A549 (cell line): ENCODE data around the gene TTC7B. TPM values are rescaled to one million over a fixed set of nuclear protein-coding genes. Genes with fewer than 3 reads are reported as not detected.

Source experiments
- ATAC-seq, 2 experiments: fragments of 200-7000 bp in 1 of 2; fragments of >200 bp in 1 of 2; cut with Nextera tagmentation in 1 of 2; cut with Tn5 transposase in 1 of 2; 3 replicates each; pipeline versions ENCODE4 v1.8.0 to v1.9.1; 2018 to 2020; ENCODE audit warnings: mild to moderate bottlenecking in 1 of 2, moderate library complexity in 1 of 2
- CTCF ChIA-PET: fragments of 300-600 bp; sonication (Branson Sonifier 250); formaldehyde crosslinking; extraction: SDS; loops from one replicate; lab custom pipeline; 2021; ENCODE audit warnings: antibody characterized with exemption, inconsistent platforms; lab: Yijun Ruan, JAX
- POLR2A ChIA-PET: fragments of 350-600 bp; formaldehyde crosslinking; extraction: SDS; loops from one replicate; lab custom pipeline; 2021; ENCODE audit warnings: antibody characterized with exemption, inconsistent platforms; lab: Yijun Ruan, JAX
- DNase-seq, 2 experiments: peaks; one replicate each; pipeline versions ENCODE4 v3.0.0 to v3.0.0-alpha.2; 2011 to 2016; ENCODE audit warnings: low read depth in 1 of 2, low spot score in 1 of 2
- FAIRE-seq: peaks from 2 replicates; lab custom pipeline; 2011; peaks lifted over from hg19 to GRCh38; lab: Jason Lieb, UNC
- H3K27ac ChIP-seq, 2 experiments: fragments of >200 bp; sonication (Bioruptor Twin); formaldehyde crosslinking; 3 replicates each; pipeline ENCODE4 v1.5.1; 2016 to 2017
- H3K4me1 ChIP-seq: fragments of >200 bp; sonication (Bioruptor Twin); formaldehyde crosslinking; 3 replicates; pipeline ENCODE4 v1.6.1; 2016
- H3K4me2 ChIP-seq: fragments of >200 bp; sonication (Bioruptor Twin); formaldehyde crosslinking; 3 replicates; pipeline ENCODE4 v1.6.1; 2016
- H3K4me3 ChIP-seq: fragments of >200 bp; sonication (Bioruptor Twin); formaldehyde crosslinking; 3 replicates; pipeline ENCODE4 v1.5.1; 2016
- H3K9me3 ChIP-seq: fragments of >200 bp; sonication (Bioruptor Twin); formaldehyde crosslinking; 3 replicates; pipeline ENCODE4 v1.6.1; 2016
- ATOH8 ChIP-seq: fragments of 250-450 bp; sonication (Bioruptor Pico); IDR thresholded peaks from 2 replicates; pipeline ENCODE4 v1.5.0; 2020; ENCODE audit warnings: low read depth, mild to moderate bottlenecking, moderate library complexity
- CBX2 ChIP-seq: fragments of 200-600 bp; sonication (generic); IDR thresholded peaks from 2 replicates; pipeline ENCODE4 v1.6.1; 2016; ENCODE audit warnings: low read depth, mild to moderate bottlenecking, borderline replicate concordance
- CBX8 ChIP-seq: fragments of 200-600 bp; sonication (generic); IDR thresholded peaks from 2 replicates; pipeline ENCODE4 v1.6.1; 2016
- CHD2 ChIP-seq: fragments of 150-350 bp; IDR thresholded peaks from 2 replicates; pipeline ENCODE4 v1.6.1; 2014; ENCODE audit warnings: low read length; ENCODE audit not compliant: partially characterized antibody
- CHD4 ChIP-seq: fragments of 200-600 bp; sonication (generic); IDR thresholded peaks from 2 replicates; pipeline ENCODE4 v1.6.1; 2016; ENCODE audit warnings: antibody characterized with exemption, mild to moderate bottlenecking, borderline replicate concordance
- EHMT2 ChIP-seq: fragments of 200-600 bp; sonication (generic); IDR thresholded peaks from 2 replicates; pipeline ENCODE4 v1.6.1; 2016; ENCODE audit warnings: antibody characterized with exemption, low read depth, mild to moderate bottlenecking, moderate library complexity
- ELK1 ChIP-seq: fragments of 150-350 bp; IDR thresholded peaks from 2 replicates; pipeline ENCODE4 v1.6.1; 2014; ENCODE audit warnings: low read depth, mild to moderate bottlenecking, low read length
- ESRRA ChIP-seq: fragments of 150-350 bp; IDR thresholded peaks from 2 replicates; pipeline ENCODE4 v1.6.1; 2014; ENCODE audit warnings: mild to moderate bottlenecking, low read length, borderline replicate concordance
- HMGXB4 ChIP-seq: fragments of 250-450 bp; sonication (Bioruptor Pico); IDR thresholded peaks from 2 replicates; pipeline ENCODE4 v1.5.0; 2021; ENCODE audit warnings: mild to moderate bottlenecking, moderate library complexity, borderline replicate concordance
- JUN ChIP-seq, 2 experiments: fragments of >200 bp; sonication (Bioruptor Twin); formaldehyde crosslinking; IDR thresholded peaks; 2 replicates in 1 of 2; 3 replicates in 1 of 2; pipeline ENCODE4 v1.6.1; 2016 to 2017
- MAX ChIP-seq: IDR thresholded peaks from 2 replicates; pipeline ENCODE4 v1.6.1; 2012
- NFE2L2 ChIP-seq: fragments of 150-350 bp; conservative IDR thresholded peaks from 2 replicates; pipeline ENCODE4 v1.6.1; 2014; ENCODE audit warnings: low read length
- NPAS2 ChIP-seq: fragments of 250-450 bp; sonication (Bioruptor Pico); IDR thresholded peaks from 2 replicates; pipeline ENCODE4 v1.8.0; 2022; ENCODE audit warnings: mild to moderate bottlenecking, moderate library complexity, borderline replicate concordance
- PBX3 ChIP-seq: IDR thresholded peaks from 2 replicates; pipeline ENCODE4 v1.6.1; 2012
- POLR2AphosphoS2 ChIP-seq: conservative IDR thresholded peaks from 2 replicates; pipeline ENCODE4 v1.6.1; 2012; ENCODE audit warnings: low read length, improper control_type of control experiment, inconsistent platforms
- RAD21 ChIP-seq, 2 experiments: fragments of >200 bp in 1 of 2; sonication (Bioruptor Twin) in 1 of 2; formaldehyde crosslinking in 1 of 2; IDR thresholded peaks in 1 of 2; conservative IDR thresholded peaks in 1 of 2; 2 replicates in 1 of 2; 3 replicates in 1 of 2; pipeline ENCODE4 v1.6.1; 2012 to 2018; ENCODE audit warnings: inconsistent platforms in 1 of 2
- SMC3 ChIP-seq: fragments of >200 bp; sonication (Bioruptor Twin); formaldehyde crosslinking; IDR thresholded peaks from 3 replicates; pipeline ENCODE4 v1.6.1; 2018; ENCODE audit warnings: inconsistent platforms
- SREBF2 ChIP-seq: fragments of 450-650 bp; IDR thresholded peaks from 2 replicates; pipeline ENCODE4 v1.6.1; 2014; ENCODE audit warnings: mild to moderate bottlenecking, moderate library complexity
- TFCP2L1 ChIP-seq: fragments of 250-450 bp; sonication (Bioruptor Pico); IDR thresholded peaks from 2 replicates; pipeline ENCODE4 v1.5.0; 2021; ENCODE audit warnings: mild to moderate bottlenecking
- ZNF302 ChIP-seq: fragments of 250-450 bp; sonication (Bioruptor Pico); IDR thresholded peaks from 2 replicates; pipeline ENCODE4 v1.9.0; 2021; ENCODE audit warnings: inconsistent platforms, mild to moderate bottlenecking, moderate library complexity
- WGBS: methylation state at CpG from one replicate; pipeline ENCODE4 v1.1.6; 2017; ENCODE audit errors: missing lambda C conversion rate; 5-methylcytosine and 5-hydroxymethylcytosine counted together
- polyA plus RNA-seq, 4 experiments: library from polyadenylated mRNA; depleted of rRNA in 3 of 4; stranded (reverse); fragments of >200 nt; fragmentation: RNase III in 1 of 4; extraction: RNeasy Plus Mini Kit Qiagen cat#74134 plus additional on column Dnase treatment in 1 of 4; gene quantifications; 2 replicates in 3 of 4; 3 replicates in 1 of 4; pipeline ENCODE4 v1.2.3, GENCODE V29; 2011 to 2017

Gene TTC7B
- polyA plus RNA-seq, 2 of the 4 experiments (the other 2 are of a cell fraction), result 16.6 to 28.0 TPM

- ATAC-seq (no peak), DNase-seq (no peak), FAIRE-seq (no peak)
- TF ChIP-seq CHD4 (no peak), NFE2L2 (no peak), ELK1 (no peak)
- WGBS, result 83% methylated on average over 13 of the region's 13 CpGs
- no peak overlapping the region for H3K4me3 ChIP-seq
- no peak overlapping the region for H3K4me2 ChIP-seq
- POLR2A ChIA-PET, result no interaction called here
- CTCF ChIA-PET, result interaction anchor here (0.9 to 1.8 kb wide), 2 partner anchors 13 to 23 kb away, joined by 3 read pairs; no protein-coding TSS in a partner anchor
- no peak overlapping the region for H3K27ac ChIP-seq
- no peaks in the 10 kb centered on the region for H3K4me1 ChIP-seq
- no peaks in the 10 kb centered on the region for H3K9me3 ChIP-seq
Measured at GRCh38 chr14:90571149-90571947, 244.9 kb downstream of the TTC7B start.

GRCh38 chr14:90570461-90570860 is 245.8 kb downstream of the TTC7B start:
- no peaks in the 10 kb centered on the region for H3K9me3 ChIP-seq
- ATAC-seq, result no peak
- ChIA-PET CTCF (interaction anchor here (0.9 to 1.8 kb wide), 2 partner anchors 14 to 22 kb away, joined by 3 read pairs; no protein-coding TSS in a partner anchor), POLR2A (no interaction called here)
- no peak overlapping the region for H3K4me3 ChIP-seq
- 77% methylated on average over 17 of the region's 17 CpGs for WGBS
- TF ChIP-seq ZNF302 (no peak), ELK1 (no peak), POLR2AphosphoS2 (no peak), CHD2 (no peak), CBX8 (no peak), ATOH8 (CRISPR knock-in tag) (no peak), MAX (no peak), PBX3 (no peak), EHMT2 (no peak), NPAS2 (CRISPR knock-in tag) (no peak), JUN (IDR thresholded peaks at IDR 0.05) (no peak), SREBF2 (no peak), HMGXB4 (no peak), ESRRA (no peak), RAD21 (conservative IDR thresholded peaks at IDR 0.05 in 1 of 2, IDR thresholded peaks at IDR 0.05 in 1 of 2) (no peak), SMC3 (no peak), TFCP2L1 (CRISPR knock-in tag) (no peak), CBX2 (no peak)
- no peak for DNase-seq
- no peak overlapping the region for H3K27ac ChIP-seq
- H3K4me2 ChIP-seq, result no peak overlapping the region
- FAIRE-seq, result no peak
- no peaks in the 10 kb centered on the region for H3K4me1 ChIP-seq
